Pons (tissue), 1 donor: ENCODE data around the gene PTPA.

Source experiments
- DNase-seq: peaks from one replicate; pipeline ENCODE4 v3.0.0-alpha.2; 2016; ENCODE audit warnings: low spot score

PTPA gene

DNA sequence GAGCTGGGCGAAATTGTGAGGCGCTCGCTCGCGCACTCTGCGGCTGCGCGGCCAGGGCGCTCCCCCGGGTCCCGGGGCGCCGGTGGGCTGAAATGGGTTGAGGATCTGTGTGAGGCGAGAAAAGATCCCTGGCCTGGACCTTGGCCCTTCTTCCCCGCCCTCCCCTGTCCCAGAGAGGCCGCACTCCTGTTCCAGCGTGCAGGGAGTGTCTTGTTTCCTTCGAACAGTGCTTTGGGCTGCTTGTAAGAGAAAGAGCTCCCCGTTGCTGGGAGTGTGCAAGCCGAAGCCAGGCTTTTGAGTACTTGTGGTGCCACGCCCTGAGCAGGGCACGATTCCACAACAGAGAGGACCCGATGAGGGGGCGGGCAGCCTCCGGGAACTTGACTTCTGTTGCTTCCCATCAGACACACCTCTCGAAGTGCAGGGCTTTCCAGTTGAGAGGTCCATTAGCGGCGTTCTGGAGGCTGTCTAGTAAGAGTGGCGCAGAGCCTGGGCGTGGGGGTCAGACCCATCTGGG lies 29.8 kb upstream of the PTPA start:
- DNase-seq, result no peak

DNA sequence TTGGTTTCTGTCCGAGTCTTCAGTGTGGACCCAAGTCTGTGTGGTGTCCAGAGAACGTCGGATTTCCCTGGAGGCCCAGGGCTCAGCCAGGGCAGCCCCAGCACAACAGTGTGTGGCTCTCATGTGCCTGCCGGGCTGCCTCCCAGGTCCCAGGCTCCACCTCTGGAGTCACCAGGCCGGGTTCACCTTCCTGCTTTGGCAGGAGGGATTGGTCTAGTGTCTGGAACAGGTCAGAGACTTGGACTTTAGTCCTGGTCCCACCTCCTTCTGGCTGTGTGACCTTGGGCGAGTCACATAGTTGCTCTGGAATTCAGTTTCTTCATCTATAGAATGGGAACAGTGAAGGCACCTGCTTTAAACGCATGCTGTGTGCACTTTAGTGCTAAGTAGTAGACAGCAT lies 27.1 kb upstream of the PTPA start:
- no peak for DNase-seq

DNA sequence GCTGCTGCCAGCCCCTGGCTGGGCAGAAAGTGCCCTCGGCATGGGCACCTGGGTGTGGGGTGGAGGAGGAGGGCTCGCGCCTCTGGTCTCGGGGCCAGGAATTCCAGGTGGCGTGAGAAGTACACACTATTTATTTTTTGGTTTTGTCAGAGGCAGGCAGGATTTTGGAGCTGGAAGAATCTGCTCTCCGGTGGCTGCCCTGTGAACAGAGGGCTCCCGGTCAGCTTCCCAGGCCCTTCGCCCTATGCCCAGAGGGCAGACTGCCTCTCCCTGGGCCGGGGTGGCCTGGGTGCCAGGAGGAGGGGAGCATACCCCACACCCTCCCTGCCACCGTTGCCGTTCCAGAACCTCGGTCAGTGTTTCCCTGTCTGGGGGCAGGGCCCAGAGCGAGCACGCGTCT lies 22.0 kb upstream of the PTPA start:
- DNase-seq, result no peak

DNA sequence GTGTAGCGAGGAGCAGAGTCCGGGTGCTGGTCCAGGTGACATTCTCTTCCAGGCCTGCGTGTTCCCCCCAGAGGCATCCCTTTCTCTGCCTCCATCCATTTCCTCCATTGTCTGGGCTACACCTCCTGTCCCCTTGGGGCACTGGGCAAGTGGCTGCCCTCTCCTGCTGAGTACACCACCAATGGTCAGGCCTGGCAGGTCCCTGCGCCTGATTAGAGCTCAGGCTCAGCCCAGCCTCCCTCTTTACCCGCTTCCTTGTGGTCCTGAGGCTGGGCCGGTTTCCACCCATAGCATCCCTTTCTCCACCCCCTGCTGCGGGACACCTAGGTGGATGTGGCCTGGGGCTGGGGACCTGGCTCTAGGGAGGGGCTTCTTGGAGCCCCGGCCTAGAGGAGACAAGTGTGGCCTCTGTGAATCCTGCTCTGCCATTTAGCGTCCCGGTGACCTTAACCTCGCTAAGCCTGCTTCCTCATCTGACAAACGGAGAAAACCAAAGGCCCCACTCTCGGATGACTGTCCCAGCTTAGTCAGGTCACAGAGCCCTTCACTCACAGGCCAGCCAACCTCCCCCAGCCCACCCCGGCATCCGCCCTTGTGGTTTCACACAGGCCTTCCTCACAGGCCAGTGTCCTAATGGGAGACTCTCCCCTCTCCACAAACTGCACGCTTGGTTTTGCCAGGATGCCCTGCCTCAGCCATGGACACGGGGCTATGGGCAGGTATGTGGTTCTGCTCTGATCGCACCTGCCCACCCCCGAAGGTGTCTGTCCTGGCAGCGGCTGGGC lies 17.4 kb upstream of the PTPA start:
- no peak for DNase-seq

DNA sequence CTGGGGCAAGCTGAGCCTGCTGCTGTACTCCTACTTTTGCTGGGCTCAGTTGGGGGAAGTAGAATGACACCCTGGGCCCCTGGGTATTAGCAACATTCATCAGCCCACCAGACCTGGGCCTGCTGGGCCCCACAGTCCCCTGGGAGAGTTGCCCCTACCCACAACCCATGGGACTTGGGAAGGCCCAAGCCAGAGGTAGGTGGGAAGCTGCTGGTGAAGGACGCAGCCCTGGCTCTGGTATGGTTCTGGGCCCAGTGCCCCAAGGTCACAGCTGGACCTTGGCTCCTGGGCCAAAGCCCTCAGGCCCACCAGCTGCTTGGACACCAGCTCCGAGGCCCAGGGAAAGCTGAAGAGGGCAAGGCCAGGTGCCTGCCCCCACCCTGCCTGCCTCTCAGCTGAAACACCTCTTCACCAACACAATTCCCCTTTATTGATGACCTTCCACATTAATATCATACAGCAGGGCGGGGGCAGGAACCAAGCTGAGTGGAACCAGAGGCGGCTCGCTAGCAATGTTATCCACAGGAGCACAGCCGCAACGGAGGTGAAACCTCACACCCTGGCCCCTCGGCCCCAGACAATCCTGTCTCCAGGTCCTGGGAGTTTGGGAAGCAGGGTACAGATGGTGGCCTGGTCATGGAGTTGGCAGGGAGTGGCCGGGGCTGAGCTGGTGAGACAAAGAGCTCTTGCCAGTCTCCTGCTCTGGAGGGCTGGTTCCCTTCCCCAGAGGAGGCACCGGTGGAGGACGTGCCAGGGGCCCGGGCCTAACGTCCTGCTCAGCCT lies 16.6 kb upstream of the PTPA start:
- DNase-seq, result no peak

DNA sequence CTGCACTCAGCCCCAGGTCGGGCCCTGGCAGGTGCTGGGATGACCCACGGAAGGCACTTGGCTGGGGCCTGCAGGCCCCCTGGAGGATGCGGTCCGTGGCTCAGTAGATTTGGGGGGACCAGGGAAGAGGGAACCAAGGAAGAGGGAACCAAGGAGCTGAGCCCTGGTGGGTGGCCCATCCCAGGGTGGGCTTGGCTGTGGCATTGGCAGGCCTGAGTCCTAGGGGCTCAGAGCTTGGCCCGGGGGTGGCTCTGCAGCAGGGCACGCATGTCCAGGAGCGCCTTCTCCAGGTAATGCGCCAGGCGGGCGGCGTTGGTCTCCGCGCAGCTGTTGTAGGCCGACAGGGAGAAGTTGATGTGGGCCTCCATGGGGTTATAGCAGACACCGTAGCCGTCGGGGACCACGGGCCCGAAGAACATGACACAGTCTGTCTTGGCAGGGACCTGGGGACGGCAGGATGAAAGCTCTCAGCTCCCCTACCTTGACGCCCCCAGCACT lies 16.0 kb upstream of the PTPA start:
- DNase-seq, result no peak

- DNase-seq, result no peak
Measured at GRCh38 chr9:129095908-129096307, 15.3 kb upstream of the PTPA start.

DNA sequence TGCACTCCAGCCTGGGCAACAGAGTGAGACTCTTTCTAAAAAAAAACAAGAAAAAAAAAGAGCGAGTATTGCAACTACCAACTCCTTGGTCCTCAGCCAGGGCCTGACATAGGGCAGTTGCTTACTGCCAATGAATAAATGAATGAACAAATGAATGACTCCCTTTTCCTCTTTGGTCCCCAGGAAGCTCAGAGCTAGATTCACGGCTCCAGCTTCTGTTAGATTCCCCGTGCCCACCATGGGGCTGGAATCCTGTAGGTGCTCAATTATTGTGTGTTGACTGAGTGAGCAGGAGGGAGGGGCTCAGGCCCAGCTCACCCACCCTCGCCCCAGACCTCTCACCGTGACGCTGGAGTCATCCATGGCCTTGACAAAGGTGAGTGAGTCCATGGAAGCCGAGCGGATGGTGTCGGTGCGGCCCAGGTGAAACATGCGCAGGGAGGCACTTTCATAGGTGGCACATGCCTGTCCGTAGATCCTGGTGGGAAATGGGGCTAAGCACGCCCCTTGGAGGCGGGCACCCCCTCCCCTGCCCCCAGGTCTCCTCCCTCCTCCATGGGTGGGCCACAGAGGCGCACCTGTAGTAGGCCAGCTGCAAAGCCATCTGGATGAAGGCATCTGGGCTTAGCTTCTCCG lies 13.4 kb upstream of the PTPA start:
- DNase-seq, result no peak

DNA sequence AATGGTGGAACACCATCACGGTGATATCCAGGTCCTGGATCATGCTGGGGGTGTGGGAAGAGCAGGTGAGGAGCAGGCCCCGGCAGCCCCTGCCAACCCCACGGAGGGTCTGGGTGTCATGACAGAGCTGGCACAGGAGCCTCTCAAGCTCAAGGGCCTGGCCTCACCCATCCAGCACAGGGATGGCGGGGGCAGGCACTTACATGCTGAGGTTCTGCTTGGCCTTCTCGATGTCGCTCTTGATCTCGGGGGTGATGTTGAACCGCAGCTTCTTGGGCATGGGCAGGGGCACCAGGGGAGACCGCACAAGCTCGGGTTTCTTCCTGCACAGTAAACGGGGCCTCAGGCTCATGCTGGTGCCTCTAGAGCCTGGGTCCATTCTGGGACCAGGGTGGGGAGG lies 12.9 kb upstream of the PTPA start:
- DNase-seq, result no peak

- DNase-seq, result no peak
Measured at GRCh38 chr9:129100383-129101169, 10.6 kb upstream of the PTPA start.

DNA sequence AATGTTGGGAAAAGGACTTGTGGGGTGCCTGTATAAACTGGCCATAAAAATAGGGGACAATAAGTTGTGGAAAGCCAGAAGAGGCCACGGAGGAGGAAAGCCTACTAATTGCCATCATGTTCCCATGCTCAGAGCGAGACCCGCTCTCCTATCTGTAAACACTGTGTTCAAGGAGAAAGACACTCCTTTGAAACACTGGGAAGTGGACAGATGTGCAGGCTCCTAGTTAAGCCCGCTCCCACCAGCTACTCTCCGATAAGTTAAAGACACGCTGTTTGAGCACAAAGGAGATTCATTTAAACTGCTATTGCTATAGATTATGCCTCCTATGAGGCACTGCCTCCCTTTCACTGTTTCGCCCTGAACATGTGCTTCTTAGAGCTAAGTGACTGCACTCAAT lies 9.9 kb upstream of the PTPA start:
- no peak for DNase-seq

DNA sequence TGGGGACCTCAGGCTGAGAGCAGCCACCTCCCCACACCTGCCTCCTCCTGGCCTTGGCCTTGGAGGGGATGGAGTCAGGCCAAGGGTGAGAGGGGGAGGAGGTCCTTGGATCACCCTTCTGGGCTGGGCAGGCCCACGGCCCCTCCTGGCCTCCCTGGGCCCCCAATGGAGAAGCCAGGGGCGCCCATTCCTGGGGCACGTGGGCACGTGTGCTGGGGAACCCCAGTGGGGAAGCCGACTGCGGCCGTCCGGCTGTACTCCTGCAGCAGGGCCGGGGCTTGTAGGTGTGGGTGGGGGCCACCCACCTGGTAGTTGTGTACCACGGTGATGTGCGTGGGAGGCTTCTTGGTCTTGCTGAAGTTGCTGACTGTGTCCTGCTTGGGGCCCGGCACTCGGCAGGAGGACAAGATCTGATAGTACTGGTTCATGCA lies 9.1 kb upstream of the PTPA start:
- no peak for DNase-seq

DNA sequence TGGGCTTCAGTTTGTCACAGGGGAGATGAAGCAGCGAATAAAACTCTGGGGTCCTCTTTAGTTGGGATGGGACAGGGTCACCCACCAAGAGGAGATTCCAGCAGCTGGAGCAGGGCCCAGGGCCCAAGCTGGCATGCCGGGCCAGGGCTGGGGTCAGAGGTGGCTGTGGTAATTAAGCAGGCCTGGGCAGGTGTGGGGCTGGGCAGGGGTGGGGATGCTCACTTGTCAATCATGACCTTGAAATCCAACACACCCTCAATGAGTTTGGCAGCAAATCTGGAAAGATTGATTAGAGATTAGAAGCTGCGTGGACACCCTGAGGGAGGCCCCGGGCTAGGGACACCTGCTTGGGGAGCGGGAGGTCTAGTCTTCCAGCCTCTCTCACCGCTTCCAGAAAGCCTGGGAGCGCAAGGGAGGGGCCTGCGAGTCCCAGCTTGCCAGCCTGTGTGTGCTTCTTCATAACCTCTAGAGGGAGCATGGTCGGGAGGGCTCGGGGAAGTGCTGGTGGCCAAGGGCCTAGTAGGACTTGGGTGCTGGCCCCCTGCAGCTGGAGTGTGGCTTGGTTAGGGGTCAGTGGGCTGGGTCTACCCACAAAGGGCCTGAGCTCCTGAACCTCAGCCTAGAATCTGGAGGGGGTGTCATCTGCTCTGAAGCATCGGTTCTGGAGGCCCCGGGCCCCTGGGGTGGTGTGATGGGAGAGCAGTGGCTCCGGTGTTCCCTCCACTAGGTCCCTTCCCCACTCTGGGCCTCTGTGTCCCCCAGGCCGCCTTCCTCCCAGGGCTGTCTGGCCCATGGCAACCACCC lies 8.2 kb upstream of the PTPA start:
- DNase-seq, result peak; percentile 33

DNA sequence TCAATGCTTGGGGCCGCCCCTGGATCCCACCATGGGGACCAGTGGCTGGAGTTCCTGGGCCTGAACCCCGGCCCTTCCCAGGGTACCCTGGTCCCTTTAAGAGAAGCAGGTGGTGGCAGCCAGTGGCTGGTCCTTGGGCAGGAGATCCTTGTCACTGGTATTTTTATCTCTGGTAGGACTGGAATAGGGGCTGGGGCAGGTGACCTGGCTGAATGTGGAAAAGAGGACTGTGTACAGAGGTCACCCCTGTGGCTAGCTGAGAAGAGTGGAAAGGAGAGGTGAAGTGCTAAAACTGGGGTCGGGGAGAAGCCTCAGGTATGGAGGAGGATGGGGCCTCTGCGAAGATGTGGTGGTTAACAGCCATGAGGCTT lies 7.6 kb upstream of the PTPA start:
- DNase-seq, result no peak

- DNase-seq, result no peak
Measured at GRCh38 chr9:129104051-129104450, 7.2 kb upstream of the PTPA start.

GRCh38 chr9:129105857-129106694 lies 5.1 kb upstream of the PTPA start:
- DNase-seq, result no peak

- DNase-seq, result no peak
Measured at GRCh38 chr9:129107651-129108050, 3.6 kb upstream of the PTPA start.

DNA sequence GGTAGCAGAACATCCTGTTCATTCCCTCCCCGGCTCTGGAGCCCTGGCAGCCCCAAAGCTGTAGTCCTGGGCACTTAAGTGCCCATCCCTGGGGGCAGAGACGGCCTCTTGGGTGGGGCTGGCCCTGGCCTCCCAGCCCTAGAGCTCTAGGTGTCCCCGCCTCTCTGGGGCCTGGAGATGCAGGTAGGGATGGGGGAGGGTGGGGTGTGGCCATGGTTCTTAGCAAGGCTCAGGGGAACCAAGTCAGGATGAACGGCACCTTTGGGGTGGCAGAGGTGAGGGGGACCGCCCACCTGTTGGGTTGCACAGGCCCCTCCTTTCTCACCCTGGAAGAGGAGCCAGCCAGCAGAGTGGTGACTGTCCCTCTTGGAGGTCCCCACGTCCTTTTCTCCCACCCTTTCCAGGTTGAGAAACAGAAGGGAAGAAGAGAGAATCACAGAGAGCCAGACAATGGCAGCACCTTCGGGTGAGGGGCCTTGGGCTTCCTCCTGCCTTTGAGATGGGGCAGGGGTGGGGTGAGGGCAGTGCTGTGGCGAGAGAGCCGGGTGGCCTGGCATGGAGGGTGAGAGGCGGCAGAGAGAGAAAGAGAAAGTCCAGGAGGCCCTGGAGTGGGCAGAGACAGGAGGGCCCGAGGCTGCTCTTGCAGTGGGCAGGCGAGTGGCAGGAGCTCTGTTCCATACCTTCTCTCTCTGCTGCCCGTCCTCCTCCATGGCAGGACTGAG lies 3.0 kb upstream of the PTPA start:
- DNase-seq, result no peak

- no peak for DNase-seq
Measured at GRCh38 chr9:129108805-129109536, 2.2 kb upstream of the PTPA start.
